Endodermal cell (in vitro differentiated cells): ENCODE data around the gene TAF10. TPM values are rescaled to one million over a fixed set of nuclear protein-coding genes. Genes with fewer than 3 reads are reported as not detected.

Experiments
- DNase-seq: peaks from one replicate; pipeline ENCODE4 v3.0.0-alpha.2; 2017
- H3K27ac ChIP-seq: 2 replicates; pipeline ENCODE4 v1.5.1; 2013; ENCODE audit warnings: mild to moderate bottlenecking, low read depth, low read length, moderate library complexity
- H3K27me3 ChIP-seq: 2 replicates; pipeline ENCODE4 v1.6.1; 2013; ENCODE audit warnings: mild to moderate bottlenecking, low read length, moderate library complexity; ENCODE audit not compliant: insufficient read depth, control insufficient read depth, poor library complexity, severe bottlenecking
- H3K36me3 ChIP-seq: 2 replicates; pipeline ENCODE4 v1.7.0; 2013; ENCODE audit warnings: mild to moderate bottlenecking, low read length, moderate library complexity; ENCODE audit not compliant: control insufficient read depth, insufficient read depth
- H3K4me1 ChIP-seq: one replicate; pipeline ENCODE4 v1.7.0; 2013; ENCODE audit warnings: low read length; ENCODE audit not compliant: control insufficient read depth, insufficient read depth
- H3K4me3 ChIP-seq: 2 replicates; pipeline ENCODE4 v1.5.1; 2013; ENCODE audit warnings: mild to moderate bottlenecking, low read length, moderate library complexity
- H3K9ac ChIP-seq: 2 replicates; pipeline ENCODE4 v1.6.1; 2013; ENCODE audit warnings: mild to moderate bottlenecking, low read length, moderate library complexity; ENCODE audit not compliant: poor library complexity, severe bottlenecking; ENCODE audit errors: extremely low read depth
- H3K9me3 ChIP-seq: 2 replicates; pipeline ENCODE4 v1.6.1; 2013; ENCODE audit warnings: mild to moderate bottlenecking, low read length, moderate library complexity; ENCODE audit not compliant: control insufficient read depth
- H3K27ac Mint-ChIP-seq: 2 replicates; pipeline ENCODE4 v1.8.0; 2020; ENCODE audit warnings: mixed read lengths
- H3K27me3 Mint-ChIP-seq: 2 replicates; pipeline ENCODE4 v1.8.0; 2021; ENCODE audit warnings: mild to moderate bottlenecking, mixed read lengths; ENCODE audit not compliant: insufficient read depth
- H3K36me3 Mint-ChIP-seq: 2 replicates; pipeline ENCODE4 v1.8.0; 2020; ENCODE audit warnings: low read depth, mixed read lengths
- H3K4me1 Mint-ChIP-seq: 2 replicates; pipeline ENCODE4 v1.8.0; 2020; ENCODE audit warnings: mixed read lengths
- H3K4me3 Mint-ChIP-seq: 2 replicates; pipeline ENCODE4 v1.8.0; 2020; ENCODE audit warnings: mild to moderate bottlenecking, moderate library complexity, mixed read lengths
- H3K9me3 Mint-ChIP-seq: 2 replicates; pipeline ENCODE4 v1.8.0; 2020; ENCODE audit warnings: mild to moderate bottlenecking, mixed read lengths
- WGBS, 2 experiments: methylation state at CpG; one replicate each; pipeline versions ENCODE4 v1.1.5 to v1.1.7; 2013; ENCODE audit warnings: missing lambda C conversion rate in 2 of 2, mixed read lengths in 1 of 2; ENCODE audit not compliant: insufficient coverage in 1 of 2, insufficient read length in 1 of 2; 5-methylcytosine and 5-hydroxymethylcytosine counted together
- total RNA-seq, 2 donors: library from RNA; stranded (reverse); fragmentation: NEBNext Ultra II Directional in 1 of 2; extraction: Animal tissue kit (Norgen Biotek cat#: 25700) in 1 of 2; gene quantifications; 2 replicates in 1 of 2; 3 replicates in 1 of 2; pipeline ENCODE4 v1.2.1, GENCODE V29; 2021
- TF ChIP-seq, protein P1 (sequence below): fragments of 200-600 bp; sonication (generic); conservative IDR thresholded peaks from 2 replicates; pipeline ENCODE4 v1.5.0; 2021; ENCODE audit warnings: antibody characterized with exemption, mild to moderate bottlenecking

The TAF10 gene
- total RNA-seq, 2 donors from 2014 or later, result 168 to 202 TPM

DNA sequence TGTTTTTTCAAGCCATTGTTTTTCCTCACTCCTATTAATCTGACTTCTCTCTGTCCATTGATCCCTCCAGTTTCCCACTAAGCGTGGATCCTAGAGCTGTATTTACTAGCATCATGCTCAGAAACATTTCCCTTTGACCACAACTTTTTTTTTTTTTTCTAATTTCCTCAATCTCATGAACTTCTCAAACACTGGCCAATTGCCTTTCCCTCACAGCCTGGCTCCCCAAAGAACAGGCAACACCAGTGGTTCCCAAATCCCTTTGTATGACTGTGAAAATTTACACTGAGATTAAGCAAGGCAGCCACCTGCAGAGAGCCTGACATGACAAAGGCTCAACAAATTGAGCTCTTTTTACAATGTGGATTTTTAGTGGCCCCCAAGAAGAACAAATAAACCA, 8.6 kb upstream of the TAF10 start:
- Mint-ChIP-seq H3K27ac (no peak overlapping the region), H3K36me3 (peaks cover 12% of the 10 kb centered on the region), H3K27me3 (no peaks in the 10 kb centered on the region), H3K4me1 (no peaks in the 10 kb centered on the region), H3K9me3 (no peaks in the 10 kb centered on the region), H3K4me3 (no peak overlapping the region)
- 91 to 93% methylated on average over 1 of the region's 1 CpG for WGBS, 2 experiments
- H3K4me3 ChIP-seq, result peak overlapping the region; percentile 7
- H3K9ac ChIP-seq, result no peak overlapping the region
- H3K27me3 ChIP-seq, result no peaks in the 10 kb centered on the region
- TF ChIP-seq, protein P1, sequence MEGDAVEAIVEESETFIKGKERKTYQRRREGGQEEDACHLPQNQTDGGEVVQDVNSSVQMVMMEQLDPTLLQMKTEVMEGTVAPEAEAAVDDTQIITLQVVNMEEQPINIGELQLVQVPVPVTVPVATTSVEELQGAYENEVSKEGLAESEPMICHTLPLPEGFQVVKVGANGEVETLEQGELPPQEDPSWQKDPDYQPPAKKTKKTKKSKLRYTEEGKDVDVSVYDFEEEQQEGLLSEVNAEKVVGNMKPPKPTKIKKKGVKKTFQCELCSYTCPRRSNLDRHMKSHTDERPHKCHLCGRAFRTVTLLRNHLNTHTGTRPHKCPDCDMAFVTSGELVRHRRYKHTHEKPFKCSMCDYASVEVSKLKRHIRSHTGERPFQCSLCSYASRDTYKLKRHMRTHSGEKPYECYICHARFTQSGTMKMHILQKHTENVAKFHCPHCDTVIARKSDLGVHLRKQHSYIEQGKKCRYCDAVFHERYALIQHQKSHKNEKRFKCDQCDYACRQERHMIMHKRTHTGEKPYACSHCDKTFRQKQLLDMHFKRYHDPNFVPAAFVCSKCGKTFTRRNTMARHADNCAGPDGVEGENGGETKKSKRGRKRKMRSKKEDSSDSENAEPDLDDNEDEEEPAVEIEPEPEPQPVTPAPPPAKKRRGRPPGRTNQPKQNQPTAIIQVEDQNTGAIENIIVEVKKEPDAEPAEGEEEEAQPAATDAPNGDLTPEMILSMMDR, result no peak
- no peak overlapping the region for H3K27ac ChIP-seq
- DNase-seq, result no peak
- peaks cover 14% of the 10 kb centered on the region for H3K36me3 ChIP-seq
- H3K9me3 ChIP-seq, result no peaks in the 10 kb centered on the region
- peaks cover 7% of the 10 kb centered on the region for H3K4me1 ChIP-seq

DNA sequence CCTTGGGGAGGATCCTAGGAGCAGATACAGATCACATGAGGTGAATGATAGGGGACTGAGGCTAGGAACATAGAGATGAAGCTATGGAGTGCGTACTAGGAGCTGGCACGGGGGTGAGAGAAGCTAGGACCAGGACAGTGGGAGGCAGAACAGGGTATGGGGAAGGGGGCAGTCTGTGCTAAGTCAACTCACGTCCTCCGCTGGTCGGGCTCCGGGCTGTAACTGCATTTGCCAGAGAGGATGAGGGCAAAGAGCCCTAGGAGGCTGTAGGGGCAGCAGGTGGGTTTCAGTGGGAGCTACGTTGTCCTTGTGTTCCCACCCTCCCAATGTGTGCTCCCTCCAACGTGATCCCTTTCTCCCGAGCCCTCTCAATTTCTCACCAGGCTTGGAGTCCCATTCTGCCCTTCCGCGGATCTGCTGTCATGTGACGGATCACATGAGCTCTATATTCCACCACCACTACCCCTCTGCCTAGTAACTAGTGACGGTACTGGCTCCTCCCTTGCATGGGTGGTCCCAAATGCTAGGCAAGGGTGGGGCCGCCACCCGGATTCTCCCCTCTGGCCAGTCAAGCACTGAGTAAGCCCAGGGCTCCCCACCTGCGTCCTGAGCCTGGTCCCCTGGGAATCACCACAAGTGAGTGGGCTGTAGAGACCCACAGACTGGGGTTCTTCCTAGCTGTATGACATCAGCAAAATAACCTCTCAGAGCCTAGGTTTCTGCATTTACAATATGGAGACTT, 7.2 kb upstream of the TAF10 start, which contains the start of gene TPP1:
TPP1 (minus strand) TSS at position 419 of the 742 bp plus-strand sequence; CDS start at position 397, 22 bp downstream.
- TF ChIP-seq, protein P1, result no peak

DNA sequence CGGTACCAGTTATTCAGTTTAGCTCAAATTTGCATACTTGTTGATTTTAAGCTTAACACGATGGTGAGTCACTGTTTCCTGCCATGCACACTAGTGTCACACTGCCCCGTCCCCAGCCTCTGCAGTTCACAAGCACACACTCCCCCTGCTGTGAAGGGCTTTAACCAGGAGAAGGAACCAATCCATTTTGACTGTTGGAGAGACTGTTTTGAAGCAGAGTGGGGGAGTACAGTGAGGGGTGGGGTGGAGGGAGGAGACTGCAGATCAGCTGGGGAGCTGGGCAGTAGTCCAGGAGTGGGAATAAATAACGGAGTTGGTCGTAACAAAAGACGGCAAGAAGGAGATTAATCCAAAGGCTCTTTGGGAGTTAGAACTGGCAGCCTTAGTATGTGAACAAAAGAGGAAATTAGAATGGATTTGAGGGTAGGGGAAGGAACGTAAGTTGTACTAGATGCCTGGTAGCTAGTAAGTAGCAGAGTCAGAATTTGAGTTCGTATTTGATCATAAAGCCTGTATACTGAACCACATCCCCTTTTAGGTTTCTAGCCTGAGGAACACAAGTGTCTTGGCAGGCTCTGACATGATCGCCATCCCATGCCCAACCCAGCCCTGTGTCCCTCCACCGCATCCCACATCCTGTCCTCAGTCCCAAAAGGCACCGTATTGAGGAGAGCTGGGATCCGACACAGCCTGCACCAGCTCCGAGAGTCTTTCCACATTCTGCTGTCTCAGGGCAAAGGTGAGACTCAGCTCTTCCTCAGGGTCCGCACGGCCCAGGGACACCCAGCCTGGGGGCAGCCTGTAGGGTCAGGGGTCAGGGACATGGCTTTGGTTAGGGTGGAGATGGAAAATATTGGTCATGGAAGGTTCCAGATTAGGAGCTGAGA, 6.3 kb upstream of the TAF10 start:
- 59 to 64% methylated on average over 13 to 15 of the region's 15 CpGs for WGBS, 2 experiments
- TF ChIP-seq, protein P1, result no peak
- H3K27ac Mint-ChIP-seq, result no peak overlapping the region

More for the DNA sequence above, 7.2 kb upstream of the TAF10 start, which contains the start of gene TPP1:
- H3K4me1 ChIP-seq, result peaks cover 7% of the 10 kb centered on the region
- H3K27me3 ChIP-seq, result no peaks in the 10 kb centered on the region
- H3K9me3 ChIP-seq, result no peaks in the 10 kb centered on the region
- no peak within 1 kb of the TSS for H3K27ac ChIP-seq
- DNase-seq, result peak; percentile 97
- Mint-ChIP-seq H3K9me3 (no peaks in the 10 kb centered on the region), H3K36me3 (peaks cover 23% of the 10 kb centered on the region), H3K27me3 (no peaks in the 10 kb centered on the region), H3K27ac (no peak within 1 kb of the TSS), H3K4me3 (no peak within 1 kb of the TSS), H3K4me1 (no peaks in the 10 kb centered on the region)
- H3K36me3 ChIP-seq, result peaks cover 13% of the 10 kb centered on the region
- whole genome bisulfite sequencing, 2 experiments, result 0% methylated on average over 4 to 16 of the region's 16 CpGs
- peak within 1 kb of the TSS; percentile 85 for H3K9ac ChIP-seq
- peak within 1 kb of the TSS; percentile 97 for H3K4me3 ChIP-seq

More for the DNA sequence above, 6.3 kb upstream of the TAF10 start:
- Mint-ChIP-seq H3K4me1 (no peaks in the 10 kb centered on the region), H3K27me3 (no peaks in the 10 kb centered on the region), H3K4me3 (no peak overlapping the region), H3K36me3 (peaks cover 23% of the 10 kb centered on the region), H3K9me3 (no peaks in the 10 kb centered on the region)
- peaks cover 7% of the 10 kb centered on the region for H3K4me1 ChIP-seq
- no peaks in the 10 kb centered on the region for H3K27me3 ChIP-seq
- H3K9ac ChIP-seq, result peak overlapping the region; percentile 85
- peaks cover 19% of the 10 kb centered on the region for H3K36me3 ChIP-seq
- no peak for DNase-seq
- H3K27ac ChIP-seq, result no peak overlapping the region
- H3K9me3 ChIP-seq, result no peaks in the 10 kb centered on the region
- H3K4me3 ChIP-seq, result peak overlapping the region; percentile 97
